IMR-90 (cell line): ENCODE measurements around the gene GRM2.

Experiments
- BHLHE40 ChIP-seq: fragments of 150-350 bp; IDR thresholded peaks from 2 replicates; pipeline ENCODE4 v1.6.1; 2016; ENCODE audit warnings: mild to moderate bottlenecking, low read depth, low read length
- CEBPB ChIP-seq: IDR thresholded peaks from 2 replicates; pipeline ENCODE4 v1.6.1; 2012; ENCODE audit warnings: low read depth, low read length, improper control_type of control experiment
- FOS ChIP-seq: fragments of 150-350 bp; IDR thresholded peaks from 2 replicates; pipeline ENCODE4 v1.6.1; 2016; ENCODE audit warnings: low read depth, low read length
- MAFK ChIP-seq: IDR thresholded peaks from 2 replicates; pipeline ENCODE4 v1.6.1; 2012; ENCODE audit warnings: low read depth, low read length, improper control_type of control experiment
- MAZ ChIP-seq: IDR thresholded peaks from 2 replicates; pipeline ENCODE4 v1.6.1; 2012; ENCODE audit warnings: low read depth, mild to moderate bottlenecking, low read length, improper control_type of control experiment, moderate library complexity, borderline replicate concordance
- MXI1 ChIP-seq: IDR thresholded peaks from 2 replicates; pipeline ENCODE4 v1.6.1; 2012; ENCODE audit warnings: low read depth, mild to moderate bottlenecking, low read length, moderate library complexity, borderline replicate concordance
- POLR2A ChIP-seq: IDR thresholded peaks from 2 replicates; pipeline ENCODE4 v1.6.1; 2012; ENCODE audit warnings: mild to moderate bottlenecking, low read depth, low read length
- RCOR1 ChIP-seq: IDR thresholded peaks from 2 replicates; pipeline ENCODE4 v1.6.1; 2012; ENCODE audit warnings: mild to moderate bottlenecking, low read length, improper control_type of control experiment; ENCODE audit not compliant: insufficient replicate concordance
- RFX5 ChIP-seq: IDR thresholded peaks from 2 replicates; pipeline ENCODE4 v1.8.0; 2012; ENCODE audit warnings: low read depth, mild to moderate bottlenecking, low read length, moderate library complexity
- SMC3 ChIP-seq: fragments of 150-350 bp; IDR thresholded peaks from 2 replicates; pipeline ENCODE4 v1.6.1; 2016; ENCODE audit warnings: low read depth, mild to moderate bottlenecking, antibody characterized with exemption, low read length, moderate library complexity
- TF ChIP-seq, protein P1 (sequence below): conservative IDR thresholded peaks from 2 replicates; pipeline ENCODE4 v1.5.1; 2012; ENCODE audit warnings: mild to moderate bottlenecking, low read depth, low read length, improper control_type of control experiment
- TF ChIP-seq, protein P2 (sequence below): fragments of 150-350 bp; IDR thresholded peaks from 2 replicates; pipeline ENCODE4 v1.6.1; 2017; ENCODE audit warnings: mild to moderate bottlenecking, antibody characterized with exemption, low read length, low read depth

DNA sequence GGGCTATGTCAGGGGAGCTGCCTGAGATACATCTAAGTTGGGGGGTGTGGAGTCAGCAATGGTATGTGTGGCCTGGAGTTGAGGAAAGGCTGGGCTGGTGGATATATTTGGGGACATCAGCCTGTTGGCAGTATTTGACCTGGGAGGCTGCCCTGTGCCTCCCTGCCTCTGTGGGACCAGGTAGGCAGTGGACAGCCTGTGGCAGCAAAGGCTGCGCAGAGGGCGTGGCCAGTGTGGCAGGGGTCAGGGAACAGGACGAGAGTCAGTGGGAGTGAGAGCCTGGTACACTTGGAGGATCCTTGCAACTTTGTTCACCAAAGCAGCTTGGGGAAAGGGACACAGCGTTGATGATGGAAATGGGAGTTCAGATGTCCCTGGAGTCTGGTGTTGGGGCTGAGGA, 20.8 kb upstream of the GRM2 start:
- no peak for TF ChIP-seq FOS
- TF ChIP-seq, protein P1, sequence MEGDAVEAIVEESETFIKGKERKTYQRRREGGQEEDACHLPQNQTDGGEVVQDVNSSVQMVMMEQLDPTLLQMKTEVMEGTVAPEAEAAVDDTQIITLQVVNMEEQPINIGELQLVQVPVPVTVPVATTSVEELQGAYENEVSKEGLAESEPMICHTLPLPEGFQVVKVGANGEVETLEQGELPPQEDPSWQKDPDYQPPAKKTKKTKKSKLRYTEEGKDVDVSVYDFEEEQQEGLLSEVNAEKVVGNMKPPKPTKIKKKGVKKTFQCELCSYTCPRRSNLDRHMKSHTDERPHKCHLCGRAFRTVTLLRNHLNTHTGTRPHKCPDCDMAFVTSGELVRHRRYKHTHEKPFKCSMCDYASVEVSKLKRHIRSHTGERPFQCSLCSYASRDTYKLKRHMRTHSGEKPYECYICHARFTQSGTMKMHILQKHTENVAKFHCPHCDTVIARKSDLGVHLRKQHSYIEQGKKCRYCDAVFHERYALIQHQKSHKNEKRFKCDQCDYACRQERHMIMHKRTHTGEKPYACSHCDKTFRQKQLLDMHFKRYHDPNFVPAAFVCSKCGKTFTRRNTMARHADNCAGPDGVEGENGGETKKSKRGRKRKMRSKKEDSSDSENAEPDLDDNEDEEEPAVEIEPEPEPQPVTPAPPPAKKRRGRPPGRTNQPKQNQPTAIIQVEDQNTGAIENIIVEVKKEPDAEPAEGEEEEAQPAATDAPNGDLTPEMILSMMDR, result no peak
- no peak for TF ChIP-seq RCOR1
- no peak for TF ChIP-seq SMC3
- TF ChIP-seq POLR2A, result no peak
- no peak for TF ChIP-seq RFX5
- TF ChIP-seq MAFK, result no peak
- TF ChIP-seq MXI1, result no peak
- TF ChIP-seq, protein P2, sequence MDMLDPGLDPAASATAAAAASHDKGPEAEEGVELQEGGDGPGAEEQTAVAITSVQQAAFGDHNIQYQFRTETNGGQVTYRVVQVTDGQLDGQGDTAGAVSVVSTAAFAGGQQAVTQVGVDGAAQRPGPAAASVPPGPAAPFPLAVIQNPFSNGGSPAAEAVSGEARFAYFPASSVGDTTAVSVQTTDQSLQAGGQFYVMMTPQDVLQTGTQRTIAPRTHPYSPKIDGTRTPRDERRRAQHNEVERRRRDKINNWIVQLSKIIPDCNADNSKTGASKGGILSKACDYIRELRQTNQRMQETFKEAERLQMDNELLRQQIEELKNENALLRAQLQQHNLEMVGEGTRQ, result no peak
- TF ChIP-seq MAZ, result no peak
- no peak for TF ChIP-seq BHLHE40
- no peak for TF ChIP-seq CEBPB
